ENCODE results near the gene RIC3.

The RIC3 gene

GRCh38 chr11:8065031-8065430 is 103.8 kb downstream of the RIC3 start:
- no peak for ATAC-seq (ENCODE audit: insufficient read depth, low read depth)

GRCh38 chr11:8063324-8063723 is 105.5 kb downstream of the RIC3 start:
- Histone ChIP-seq H2AFZ (ENCODE audit: low read depth, low read length) (no peak overlapping the region), H3K4me2 (ENCODE audit: insufficient read depth, low read length) (no peak overlapping the region), H3K27ac (ENCODE audit: low read length) (no peak overlapping the region), H3K9me3 (ENCODE audit: insufficient read depth, low read length, severe bottlenecking) (no peaks in the 10 kb centered on the region), H3K9ac (ENCODE audit: low read depth, low read length) (no peak overlapping the region), H3K4me3 (ENCODE audit: low read depth in 1 of 2, low read length in 2 of 2) (no peak overlapping the region), H4K20me1 (ENCODE audit: insufficient read depth, low read length) (peaks cover 3% of the 10 kb centered on the region; the same call in 1 of the 2 replicates), H3K79me2 (ENCODE audit: insufficient read depth, low read length) (no peaks in the 10 kb centered on the region), H3K27me3 (ENCODE audit: insufficient read depth, low read length, poor library complexity) (peaks cover 10% of the 10 kb centered on the region), H3K36me3 (ENCODE audit: insufficient read depth, low read length) (no peaks in the 10 kb centered on the region), H3K4me1 (ENCODE audit: insufficient read depth, low read length) (no peaks in the 10 kb centered on the region)
- DNase-seq (no peak), ATAC-seq (ENCODE audit: insufficient read depth, low read depth) (no peak)
- no peak for TF ChIP-seq EZH2 (IDR thresholded peaks at IDR 0.05; ENCODE audit: borderline replicate concordance, low read depth, low read length, severe bottlenecking)
- TF ChIP-seq, protein P1, sequence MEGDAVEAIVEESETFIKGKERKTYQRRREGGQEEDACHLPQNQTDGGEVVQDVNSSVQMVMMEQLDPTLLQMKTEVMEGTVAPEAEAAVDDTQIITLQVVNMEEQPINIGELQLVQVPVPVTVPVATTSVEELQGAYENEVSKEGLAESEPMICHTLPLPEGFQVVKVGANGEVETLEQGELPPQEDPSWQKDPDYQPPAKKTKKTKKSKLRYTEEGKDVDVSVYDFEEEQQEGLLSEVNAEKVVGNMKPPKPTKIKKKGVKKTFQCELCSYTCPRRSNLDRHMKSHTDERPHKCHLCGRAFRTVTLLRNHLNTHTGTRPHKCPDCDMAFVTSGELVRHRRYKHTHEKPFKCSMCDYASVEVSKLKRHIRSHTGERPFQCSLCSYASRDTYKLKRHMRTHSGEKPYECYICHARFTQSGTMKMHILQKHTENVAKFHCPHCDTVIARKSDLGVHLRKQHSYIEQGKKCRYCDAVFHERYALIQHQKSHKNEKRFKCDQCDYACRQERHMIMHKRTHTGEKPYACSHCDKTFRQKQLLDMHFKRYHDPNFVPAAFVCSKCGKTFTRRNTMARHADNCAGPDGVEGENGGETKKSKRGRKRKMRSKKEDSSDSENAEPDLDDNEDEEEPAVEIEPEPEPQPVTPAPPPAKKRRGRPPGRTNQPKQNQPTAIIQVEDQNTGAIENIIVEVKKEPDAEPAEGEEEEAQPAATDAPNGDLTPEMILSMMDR (IDR thresholded peaks at IDR 0.05; ENCODE audit: borderline replicate concordance, extremely low read depth, low read length, poor library complexity, severe bottlenecking) = no peak

More at GRCh38 chr11:8065031-8065430, 103.8 kb downstream of the RIC3 start:
- Histone ChIP-seq H3K4me2 (ENCODE audit: insufficient read depth, low read length) (no peak overlapping the region), H3K27ac (ENCODE audit: low read length) (no peak overlapping the region), H3K9me3 (ENCODE audit: insufficient read depth, low read length, severe bottlenecking) (no peaks in the 10 kb centered on the region), H3K36me3 (ENCODE audit: insufficient read depth, low read length) (no peaks in the 10 kb centered on the region), H3K79me2 (ENCODE audit: insufficient read depth, low read length) (no peaks in the 10 kb centered on the region), H3K27me3 (ENCODE audit: insufficient read depth, low read length, poor library complexity) (peaks cover 6% of the 10 kb centered on the region), H4K20me1 (ENCODE audit: insufficient read depth, low read length) (peaks cover 3% of the 10 kb centered on the region; the same call in 1 of the 2 replicates), H3K9ac (ENCODE audit: low read depth, low read length) (no peak overlapping the region), H3K4me3 (ENCODE audit: low read depth in 1 of 2, low read length in 2 of 2) (no peak overlapping the region), H2AFZ (ENCODE audit: low read depth, low read length) (no peak overlapping the region), H3K4me1 (ENCODE audit: insufficient read depth, low read length) (no peaks in the 10 kb centered on the region)
- TF ChIP-seq, protein P1 (IDR thresholded peaks at IDR 0.05; ENCODE audit: borderline replicate concordance, extremely low read depth, low read length, poor library complexity, severe bottlenecking) = no peak
- no peak for TF ChIP-seq EZH2 (IDR thresholded peaks at IDR 0.05; ENCODE audit: borderline replicate concordance, low read depth, low read length, severe bottlenecking)
- DNase-seq = no peak

DNA sequence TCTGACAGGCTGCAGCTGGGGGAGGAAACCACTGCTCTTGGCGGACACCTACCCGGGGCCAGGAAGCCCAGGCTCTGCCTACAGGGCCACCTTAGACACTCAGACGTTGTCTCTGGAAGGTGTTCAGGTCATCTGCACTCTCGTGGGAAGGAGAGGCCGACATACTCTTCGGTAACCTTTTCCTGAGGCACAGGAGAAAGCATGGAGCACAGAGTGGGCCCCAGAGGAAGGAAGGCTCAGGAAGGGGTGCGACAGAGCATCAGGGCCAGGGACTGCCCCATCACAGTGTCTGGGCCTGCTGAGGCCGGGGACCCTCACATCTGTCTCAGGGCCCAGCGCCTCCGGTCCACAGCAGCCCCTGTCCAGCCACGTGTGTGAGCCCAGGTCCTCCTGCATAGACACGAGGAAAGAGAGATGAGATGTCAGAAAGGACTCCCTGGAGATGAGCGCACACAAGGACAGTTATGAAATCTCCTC is 106.0 kb downstream of the RIC3 start:
- H3K27me3 ChIP-seq (ENCODE audit: insufficient read depth, low read length, poor library complexity) = peaks cover 10% of the 10 kb centered on the region
- H3K4me2 ChIP-seq (ENCODE audit: insufficient read depth, low read length) = no peak overlapping the region
- H2AFZ ChIP-seq (ENCODE audit: low read depth, low read length) = no peak overlapping the region
- peaks cover 3% of the 10 kb centered on the region; the same call in 1 of the 2 replicates for H4K20me1 ChIP-seq (ENCODE audit: insufficient read depth, low read length)
- no peaks in the 10 kb centered on the region for H3K9me3 ChIP-seq (ENCODE audit: insufficient read depth, low read length, severe bottlenecking)
- H3K9ac ChIP-seq (ENCODE audit: low read depth, low read length) = no peak overlapping the region
- TF ChIP-seq, protein P1 (IDR thresholded peaks at IDR 0.05; ENCODE audit: borderline replicate concordance, extremely low read depth, low read length, poor library complexity, severe bottlenecking) = no peak
- no peak for TF ChIP-seq EZH2 (IDR thresholded peaks at IDR 0.05; ENCODE audit: borderline replicate concordance, low read depth, low read length, severe bottlenecking)
- H3K4me3 ChIP-seq (ENCODE audit: low read depth in 1 of 2, low read length in 2 of 2) = no peak overlapping the region
- H3K4me1 ChIP-seq (ENCODE audit: insufficient read depth, low read length) = no peaks in the 10 kb centered on the region
- no peaks in the 10 kb centered on the region for H3K79me2 ChIP-seq (ENCODE audit: insufficient read depth, low read length)
- H3K27ac ChIP-seq (ENCODE audit: low read length) = no peak overlapping the region
- H3K36me3 ChIP-seq (ENCODE audit: insufficient read depth, low read length) = no peaks in the 10 kb centered on the region
- ATAC-seq (ENCODE audit: insufficient read depth, low read depth) (no peak), DNase-seq (no peak)

All from DND-41 (cell line).